NCI-H69 (cell line): ENCODE results near the gene OR9K2.
A peak's percentile ranks its signal among the peaks of the same experiment; 100 is the strongest.
"Not testable (repeated sequence)": the region's sequence is repeated elsewhere in the genome, so short reads cannot be mapped to it uniquely, and the experiment has no call there.

ENCODE experiments used
- DNase-seq: peaks from one replicate; lab custom pipeline; 2025; lab: John Stamatoyannopoulos, UW

The OR9K2 gene

DNA sequence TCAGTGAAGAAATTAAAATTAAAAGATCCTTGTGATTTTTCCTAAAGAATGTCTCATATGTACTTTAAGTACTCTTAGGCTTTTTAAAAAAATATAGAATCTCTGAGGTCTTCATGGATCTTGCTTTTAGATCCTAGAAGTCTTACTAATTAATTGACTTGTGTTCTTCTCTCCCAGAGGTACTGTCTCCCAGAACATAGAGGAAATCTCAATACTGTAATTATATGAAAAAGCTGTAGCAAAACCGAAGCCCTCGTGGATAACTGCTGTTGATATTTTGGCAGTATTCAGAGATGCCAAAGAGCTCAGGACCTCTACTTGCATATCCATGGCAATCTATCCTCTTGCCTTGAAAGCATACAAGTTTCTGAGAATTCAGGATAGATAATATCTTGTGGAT, at the start of gene OR9K2:
Gene OR9K2 (plus strand): TSS at position 301 of the 400 bp plus-strand sequence. CDS start 3,429 bp downstream, outside the sequence.
- DNase-seq: no peak

GRCh38 chr12:55092579-55092978, 33.6 kb upstream of the OR9K2 start:
- no peak for DNase-seq

- DNase-seq: no peak
Observed at GRCh38 chr12:55112378-55112875, 13.8 kb upstream of the OR9K2 start.

DNA sequence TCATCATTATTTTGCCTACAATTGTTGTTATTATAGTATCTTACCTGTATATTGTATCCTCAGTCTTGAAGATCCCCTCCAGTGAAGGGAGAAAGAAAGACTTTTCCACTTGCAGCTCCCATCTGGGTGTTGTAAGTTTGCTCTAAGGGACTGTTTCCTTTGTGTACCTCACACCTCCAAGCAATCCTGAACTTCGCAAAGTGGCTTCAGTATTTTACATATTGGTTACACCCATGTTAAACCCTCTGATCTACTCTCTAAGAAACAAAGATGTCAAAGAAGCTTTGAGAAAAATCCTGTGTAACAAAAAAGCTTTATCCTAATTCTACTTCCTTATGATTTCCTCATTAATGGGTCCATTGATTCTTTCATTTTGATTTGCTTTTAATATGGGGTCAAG, 10.1 kb upstream of the OR9K2 start:
- no peak for DNase-seq

GRCh38 chr12:55132816-55133215, 6.6 kb downstream of the OR9K2 start:
- DNase-seq: peak; percentile 5

GRCh38 chr12:55142669-55143565, 16.7 kb downstream of the OR9K2 start:
- DNase-seq: peak; percentile 86

DNA sequence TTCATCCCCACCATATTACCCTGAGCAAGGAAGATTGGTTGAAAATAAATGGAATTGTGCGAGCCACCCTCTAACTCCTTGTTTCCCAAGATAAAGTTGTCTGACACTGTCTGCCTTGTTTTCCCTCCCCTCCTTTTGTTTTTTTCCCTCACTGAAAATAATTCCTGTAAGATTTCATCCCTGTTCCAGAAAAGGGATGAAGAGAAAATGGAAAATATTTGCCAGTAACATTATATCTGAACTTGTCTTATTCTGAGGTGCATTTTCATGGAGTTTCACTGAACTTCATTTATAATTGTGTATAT, 17.3 kb downstream of the OR9K2 start:
- no peak for DNase-seq

GRCh38 chr12:55167010-55167640, 40.9 kb downstream of the OR9K2 start:
- DNase-seq: peak; percentile 40

- no peak for DNase-seq
Observed at GRCh38 chr12:55171445-55171844, 45.2 kb downstream of the OR9K2 start.

DNA sequence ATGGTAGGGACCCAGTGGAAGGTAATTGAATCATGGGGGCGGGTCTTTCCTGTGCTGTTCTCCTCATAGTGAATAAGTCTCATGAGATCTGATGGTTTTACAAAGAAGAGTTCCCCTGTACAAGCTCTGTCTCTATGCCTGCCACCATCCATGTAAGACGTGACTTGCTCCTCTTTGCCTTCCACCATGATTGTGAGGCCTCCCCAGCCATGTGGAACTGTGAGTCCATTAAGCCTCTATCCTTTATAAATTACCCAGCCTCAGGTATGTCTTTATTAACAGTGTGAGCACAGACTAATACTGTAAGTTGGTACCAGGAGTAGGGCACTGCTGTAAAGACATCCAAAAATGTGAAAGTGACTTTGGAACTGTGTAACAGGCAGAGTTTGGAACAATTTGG, 45.6 kb downstream of the OR9K2 start:
- not testable (repeated sequence) for DNase-seq

DNA sequence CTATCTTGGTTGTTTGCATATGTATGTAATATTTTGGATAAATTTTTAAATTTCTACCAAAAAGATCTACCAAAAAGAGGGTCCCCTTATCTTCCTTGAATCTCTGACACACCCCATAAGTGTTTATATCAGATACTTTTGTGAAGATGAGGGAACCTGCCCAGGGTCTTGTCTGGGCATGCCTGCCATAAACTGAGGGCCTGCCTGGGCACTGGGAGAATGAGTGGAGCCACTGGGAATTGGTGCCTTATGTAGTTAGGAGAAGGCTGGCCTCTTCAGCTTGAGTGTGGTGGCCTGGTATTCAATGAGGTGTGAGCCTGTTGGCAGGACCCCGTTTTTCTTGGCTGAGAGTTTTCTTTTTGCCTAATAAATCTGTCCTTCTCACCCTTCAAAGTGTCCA, 46.5 kb downstream of the OR9K2 start:
- no peak for DNase-seq

- no peak for DNase-seq
Observed at GRCh38 chr12:55173456-55173855, 47.2 kb downstream of the OR9K2 start.
